ENCODE results near the gene KCTD14. TPM values are rescaled to one million over a fixed set of nuclear protein-coding genes. Genes with fewer than 3 reads are reported as not detected.
"Not testable (repeated sequence)": the region's sequence is repeated elsewhere in the genome, so short reads cannot be mapped to it uniquely, and the experiment has no call there.

KCTD14 gene
- total RNA-seq, 1 experiment from 2014 or later = 12.6 TPM

- no peak for TF ChIP-seq ZNF396 (CRISPR knock-in tag; IDR thresholded peaks at IDR 0.05; ENCODE audit: borderline replicate concordance)
- TF ChIP-seq, protein P1, sequence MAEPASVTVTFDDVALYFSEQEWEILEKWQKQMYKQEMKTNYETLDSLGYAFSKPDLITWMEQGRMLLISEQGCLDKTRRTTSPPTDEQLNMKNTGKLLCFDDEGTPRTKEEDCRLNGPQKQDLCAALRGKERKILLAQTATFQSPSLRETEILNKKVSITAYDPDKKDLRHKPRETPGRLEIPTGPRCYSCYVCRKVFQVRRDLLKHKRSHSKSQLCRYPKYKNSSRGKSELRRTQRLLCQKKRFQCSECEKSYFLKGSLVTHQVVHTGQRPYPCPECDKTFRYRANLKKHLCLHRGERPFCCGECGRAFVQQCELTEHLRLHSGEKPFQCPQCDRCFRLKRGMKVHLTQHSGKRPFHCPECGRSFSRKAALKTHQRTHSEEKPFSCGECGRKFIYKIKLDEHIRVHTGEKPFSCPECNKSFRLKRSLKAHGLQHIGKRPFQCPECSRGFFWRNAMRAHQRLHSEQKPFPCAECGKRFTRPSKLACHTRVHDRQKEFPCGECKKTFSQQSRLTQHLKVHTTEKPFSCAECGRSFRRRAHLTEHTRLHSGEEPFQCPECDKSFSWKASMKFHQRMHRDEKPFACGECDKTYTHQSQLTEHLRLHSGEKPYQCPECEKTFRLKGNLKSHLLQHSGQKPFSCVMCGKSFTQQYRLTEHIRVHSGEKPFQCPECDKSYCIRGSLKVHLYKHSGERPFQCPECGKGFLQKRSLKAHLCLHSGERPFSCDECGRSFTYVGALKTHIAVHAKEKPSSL (CRISPR knock-in tag; conservative IDR thresholded peaks at IDR 0.05) = no peak
- no peak for TF ChIP-seq OVOL2 (CRISPR knock-in tag; IDR thresholded peaks at IDR 0.05; ENCODE audit: borderline replicate concordance)
- TF ChIP-seq ATF3 (CRISPR knock-in tag; conservative IDR thresholded peaks at IDR 0.05) = no peak
- no peak for TF ChIP-seq ZNF423 (CRISPR knock-in tag; IDR thresholded peaks at IDR 0.05)
- no peak for TF ChIP-seq FOXK1 (CRISPR knock-in tag; IDR thresholded peaks at IDR 0.05)
- no peak for TF ChIP-seq ZNF512 (CRISPR knock-in tag; IDR thresholded peaks at IDR 0.05; ENCODE audit: borderline replicate concordance)
- no peak for TF ChIP-seq ZNF232 (CRISPR knock-in tag; IDR thresholded peaks at IDR 0.05)
- TF ChIP-seq PRRX2 (CRISPR knock-in tag; IDR thresholded peaks at IDR 0.05) = no peak
- TF ChIP-seq, protein P2, sequence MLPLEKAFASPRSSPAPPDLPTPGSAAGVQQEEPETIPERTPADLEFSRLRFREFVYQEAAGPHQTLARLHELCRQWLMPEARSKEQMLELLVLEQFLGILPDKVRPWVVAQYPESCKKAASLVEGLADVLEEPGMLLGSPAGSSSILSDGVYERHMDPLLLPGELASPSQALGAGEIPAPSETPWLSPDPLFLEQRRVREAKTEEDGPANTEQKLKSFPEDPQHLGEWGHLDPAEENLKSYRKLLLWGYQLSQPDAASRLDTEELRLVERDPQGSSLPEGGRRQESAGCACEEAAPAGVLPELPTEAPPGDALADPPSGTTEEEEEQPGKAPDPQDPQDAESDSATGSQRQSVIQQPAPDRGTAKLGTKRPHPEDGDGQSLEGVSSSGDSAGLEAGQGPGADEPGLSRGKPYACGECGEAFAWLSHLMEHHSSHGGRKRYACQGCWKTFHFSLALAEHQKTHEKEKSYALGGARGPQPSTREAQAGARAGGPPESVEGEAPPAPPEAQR (CRISPR knock-in tag; IDR thresholded peaks at IDR 0.05) = no peak
- no peak for TF ChIP-seq ZNF138 (CRISPR knock-in tag; conservative IDR thresholded peaks at IDR 0.05)
- TF ChIP-seq ELF4 (CRISPR knock-in tag; IDR thresholded peaks at IDR 0.05; ENCODE audit: low read depth) = no peak
- TF ChIP-seq HMGA2 (CRISPR knock-in tag; IDR thresholded peaks at IDR 0.05) = no peak
- TF ChIP-seq ZBTB21 (CRISPR knock-in tag; IDR thresholded peaks at IDR 0.05; ENCODE audit: borderline replicate concordance) = no peak
- no peak for DNase-seq (ENCODE audit: low spot score)
- POLR2A ChIA-PET = no interaction called here
Observed at GRCh38 chr11:78030429-78031325, 7.6 kb upstream of the KCTD14 start.

GRCh38 chr11:78028423-78028822 lies 5.3 kb upstream of the KCTD14 start:
- H3K27ac Mint-ChIP-seq; H3K27me3 Mint-ChIP-seq (ENCODE audit: low read depth); H3K9me3 Mint-ChIP-seq; POLR2A ChIA-PET; ATAC-seq; H3K36me3 Mint-ChIP-seq; DNase-seq (ENCODE audit: low spot score); H3K4me1 Mint-ChIP-seq; H3K4me3 Mint-ChIP-seq: not testable (repeated sequence)
- CTCF ChIA-PET = interaction anchor here (3.2 kb wide), 1 partner anchor 18 kb away, joined by 10 read pairs; no protein-coding TSS in a partner anchor

More at GRCh38 chr11:78030429-78031325, 7.6 kb upstream of the KCTD14 start:
- Mint-ChIP-seq H3K4me1 (peaks cover 6% of the 10 kb centered on the region; the same call in 1 of the 2 replicates), H3K4me3 (no peak overlapping the region), H3K27ac (no peak overlapping the region), H3K9me3 (peaks cover 6% of the 10 kb centered on the region), H3K36me3 (no peaks in the 10 kb centered on the region), H3K27me3 (ENCODE audit: low read depth) (no peaks in the 10 kb centered on the region)
- peak; percentile 63 for ATAC-seq
- CTCF ChIA-PET = interaction anchor here (0.6 to 8.3 kb wide), 5 partner anchors 10 to 48 kb away, joined by 3 to 46 read pairs (median 4); no protein-coding TSS in a partner anchor

DNA sequence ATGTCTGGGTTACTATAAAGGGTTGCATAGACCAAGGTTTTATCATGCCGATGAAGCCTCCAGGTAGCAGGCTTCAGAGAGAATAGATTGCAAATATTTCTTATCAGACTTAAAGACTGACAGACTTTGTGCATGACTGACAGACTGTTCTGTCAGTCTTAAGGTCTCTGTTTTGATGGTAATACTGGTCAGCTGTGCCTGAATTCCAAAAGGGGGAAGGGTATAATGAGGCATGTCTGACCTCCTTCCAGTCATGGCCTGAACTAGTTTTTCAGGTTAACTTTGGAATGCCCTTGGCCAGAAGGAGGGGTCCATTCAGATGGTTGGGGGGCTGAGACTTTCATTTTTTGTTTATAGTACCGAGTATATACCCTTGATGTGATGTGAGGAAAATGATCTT lies 4.7 kb upstream of the KCTD14 start:
- ATAC-seq (no peak), DNase-seq (ENCODE audit: low spot score) (no peak)
- peaks cover 6% of the 10 kb centered on the region for H3K9me3 Mint-ChIP-seq
- H3K4me1 Mint-ChIP-seq = peaks cover 9% of the 10 kb centered on the region
- no peak overlapping the region for H3K27ac Mint-ChIP-seq
- H3K36me3 Mint-ChIP-seq = no peaks in the 10 kb centered on the region
- ChIA-PET CTCF (interaction anchor here (3.2 kb wide), 1 partner anchor 18 kb away, joined by 10 read pairs; no protein-coding TSS in a partner anchor), POLR2A (no interaction called here)
- H3K27me3 Mint-ChIP-seq (ENCODE audit: low read depth) = no peaks in the 10 kb centered on the region
- no peak overlapping the region for H3K4me3 Mint-ChIP-seq
- no peak for TF ChIP-seq TEAD1 (CRISPR knock-in tag; IDR thresholded peaks at IDR 0.05)
- TF ChIP-seq, protein P3, sequence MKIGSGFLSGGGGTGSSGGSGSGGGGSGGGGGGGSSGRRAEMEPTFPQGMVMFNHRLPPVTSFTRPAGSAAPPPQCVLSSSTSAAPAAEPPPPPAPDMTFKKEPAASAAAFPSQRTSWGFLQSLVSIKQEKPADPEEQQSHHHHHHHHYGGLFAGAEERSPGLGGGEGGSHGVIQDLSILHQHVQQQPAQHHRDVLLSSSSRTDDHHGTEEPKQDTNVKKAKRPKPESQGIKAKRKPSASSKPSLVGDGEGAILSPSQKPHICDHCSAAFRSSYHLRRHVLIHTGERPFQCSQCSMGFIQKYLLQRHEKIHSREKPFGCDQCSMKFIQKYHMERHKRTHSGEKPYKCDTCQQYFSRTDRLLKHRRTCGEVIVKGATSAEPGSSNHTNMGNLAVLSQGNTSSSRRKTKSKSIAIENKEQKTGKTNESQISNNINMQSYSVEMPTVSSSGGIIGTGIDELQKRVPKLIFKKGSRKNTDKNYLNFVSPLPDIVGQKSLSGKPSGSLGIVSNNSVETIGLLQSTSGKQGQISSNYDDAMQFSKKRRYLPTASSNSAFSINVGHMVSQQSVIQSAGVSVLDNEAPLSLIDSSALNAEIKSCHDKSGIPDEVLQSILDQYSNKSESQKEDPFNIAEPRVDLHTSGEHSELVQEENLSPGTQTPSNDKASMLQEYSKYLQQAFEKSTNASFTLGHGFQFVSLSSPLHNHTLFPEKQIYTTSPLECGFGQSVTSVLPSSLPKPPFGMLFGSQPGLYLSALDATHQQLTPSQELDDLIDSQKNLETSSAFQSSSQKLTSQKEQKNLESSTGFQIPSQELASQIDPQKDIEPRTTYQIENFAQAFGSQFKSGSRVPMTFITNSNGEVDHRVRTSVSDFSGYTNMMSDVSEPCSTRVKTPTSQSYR (CRISPR knock-in tag; IDR thresholded peaks at IDR 0.05) = no peak
- no peak for TF ChIP-seq JUN (CRISPR knock-in tag; IDR thresholded peaks at IDR 0.05)
- TF ChIP-seq, protein P1 (CRISPR knock-in tag; conservative IDR thresholded peaks at IDR 0.05) = no peak
- TF ChIP-seq, protein P4, sequence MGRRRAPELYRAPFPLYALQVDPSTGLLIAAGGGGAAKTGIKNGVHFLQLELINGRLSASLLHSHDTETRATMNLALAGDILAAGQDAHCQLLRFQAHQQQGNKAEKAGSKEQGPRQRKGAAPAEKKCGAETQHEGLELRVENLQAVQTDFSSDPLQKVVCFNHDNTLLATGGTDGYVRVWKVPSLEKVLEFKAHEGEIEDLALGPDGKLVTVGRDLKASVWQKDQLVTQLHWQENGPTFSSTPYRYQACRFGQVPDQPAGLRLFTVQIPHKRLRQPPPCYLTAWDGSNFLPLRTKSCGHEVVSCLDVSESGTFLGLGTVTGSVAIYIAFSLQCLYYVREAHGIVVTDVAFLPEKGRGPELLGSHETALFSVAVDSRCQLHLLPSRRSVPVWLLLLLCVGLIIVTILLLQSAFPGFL (CRISPR knock-in tag; IDR thresholded peaks at IDR 0.05; ENCODE audit: borderline replicate concordance) = no peak
- TF ChIP-seq SOX15 (CRISPR knock-in tag; IDR thresholded peaks at IDR 0.05) = no peak

Measured in WTC11 (cell line).